Fibroblast of the conjunctiva (primary cell): ENCODE data around the gene RNF223.

ENCODE experiments used
- DNase-seq: peaks from one replicate; pipeline ENCODE4 v3.0.0-alpha.2; 2010; ENCODE audit warnings: low read depth

RNF223 gene

GRCh38 chr1:1073743-1074587 lies at the start of gene RNF223:
Gene RNF223, minus strand, starts transcription at chr1:1074306. Its CDS starts 1,740 bp downstream, at chr1:1072566.
- DNase-seq, result no peak

GRCh38 chr1:1122981-1123480 lies 48.9 kb upstream of the RNF223 start:
- DNase-seq, result no peak

- DNase-seq, result peak; percentile 30
Measured at GRCh38 chr1:1122078-1122811, 48.1 kb upstream of the RNF223 start.

GRCh38 chr1:1121611-1122077 lies 47.5 kb upstream of the RNF223 start:
- DNase-seq, result no peak

- no peak for DNase-seq
Measured at GRCh38 chr1:1120866-1121591, 46.9 kb upstream of the RNF223 start.

- DNase-seq, result no peak
Measured at GRCh38 chr1:1120096-1120495, 46.0 kb upstream of the RNF223 start.

- no peak for DNase-seq
Measured at GRCh38 chr1:1119272-1119890, 45.3 kb upstream of the RNF223 start.

- DNase-seq, result no peak
Measured at GRCh38 chr1:1118876-1119220, 44.7 kb upstream of the RNF223 start.

- no peak for DNase-seq
Measured at GRCh38 chr1:1118011-1118875, 44.1 kb upstream of the RNF223 start.

GRCh38 chr1:1117469-1117831 lies 43.3 kb upstream of the RNF223 start:
- DNase-seq, result no peak

GRCh38 chr1:1116701-1117468 lies 42.8 kb upstream of the RNF223 start:
- DNase-seq, result no peak

GRCh38 chr1:1115786-1116700 lies 41.9 kb upstream of the RNF223 start, which contains the start of gene C1orf159:
Gene C1orf159, minus strand, starts transcription at chr1:1116089. Its CDS starts 24,546 bp downstream, at chr1:1091543.
- DNase-seq, result peak; percentile 96

- no peak for DNase-seq
Measured at GRCh38 chr1:1115136-1115785, 41.2 kb upstream of the RNF223 start.

GRCh38 chr1:1114431-1114830 lies 40.3 kb upstream of the RNF223 start:
- no peak for DNase-seq

- DNase-seq, result no peak
Measured at GRCh38 chr1:1112237-1112985, 38.3 kb upstream of the RNF223 start.

- no peak for DNase-seq
Measured at GRCh38 chr1:1111516-1112236, 37.6 kb upstream of the RNF223 start.

- DNase-seq, result no peak
Measured at GRCh38 chr1:1110561-1110971, 36.5 kb upstream of the RNF223 start.
